ENCODE measurements around the gene VPREB3. TPM values are rescaled to one million over a fixed set of nuclear protein-coding genes. Genes with fewer than 3 reads are reported as not detected.

Gene VPREB3
- total RNA-seq, 1 experiment from 2014 or later: 2.4 TPM

- no peak for TF ChIP-seq REST (IDR thresholded peaks at IDR 0.05; ENCODE audit: low read depth)
Measured at GRCh38 chr22:23767673-23768548, 13.7 kb upstream of the VPREB3 start, which contains the start of gene CHCHD10 (continued).

GRCh38 chr22:23767303-23767672 lies 13.1 kb upstream of the VPREB3 start:
- CTCF ChIA-PET: interaction anchor here (1.5 kb wide), 2 partner anchors 11 to 82 kb away, joined by 7 to 8 read pairs; no protein-coding TSS in a partner anchor
- peaks cover 35% of the 10 kb centered on the region for H3K79me2 ChIP-seq (ENCODE audit: insufficient read depth, low read length)
- no TSS peak for BruUV-seq (replicated peaks)
- no peaks in the 10 kb centered on the region for H4K20me1 ChIP-seq (ENCODE audit: insufficient read depth)
- H3K4me1 ChIP-seq (ENCODE audit: control insufficient read depth in 1 of 2, insufficient read depth in 2 of 2, low read length in 2 of 2): peaks cover 23 to 68% of the 10 kb centered on the region in 2 experiments
- ATAC-seq: peak; percentile 6; the same call in 1 of the 2 replicates
- intact Hi-C loops (cut with micrococcal nuclease): loop anchor here (2.0 to 10.0 kb wide), 3 partner anchors 80 to 224 kb away; no protein-coding TSS in a partner anchor
- no peaks in the 10 kb centered on the region for H3K9me2 ChIP-seq (ENCODE audit: insufficient read depth)
- no peak for DNase-seq (ENCODE audit: low read depth, low spot score)
- no peaks in the 10 kb centered on the region for H3K27me3 ChIP-seq (ENCODE audit: insufficient read depth, low read length)
- RAD21 ChIA-PET (ENCODE audit: low non-redundant PET in 1 of 2, low total read pairs in 2 of 2, uncharacterized antibody in 2 of 2, unreplicated experiment in 2 of 2): interaction anchor here in 1 of 2 experiments (0.6 kb wide), 1 partner anchor 44 kb away, joined by 3 read pairs; no protein-coding TSS in a partner anchor
- H3K4me2 ChIP-seq (ENCODE audit: low read length): peak overlapping the region; percentile 100
- POLR2A ChIA-PET: interaction anchor here (1.1 to 2.2 kb wide), 2 partner anchors 10 to 16 kb away, joined by 3 to 6 read pairs; no protein-coding TSS in a partner anchor
- peak overlapping the region; percentile 93 for H3K9ac ChIP-seq (ENCODE audit: low read length)
- H3K27ac ChIP-seq (ENCODE audit: low read depth, low read length): peak overlapping the region; percentile 89
- peak overlapping the region; percentile 73 to 86 for H3K4me3 ChIP-seq (replicated peaks in 1 of 2; ENCODE audit: low read depth in 1 of 2, low read length in 2 of 2)
- no peaks in the 10 kb centered on the region for H3K9me3 ChIP-seq (ENCODE audit: control insufficient read depth in 1 of 2, insufficient read depth in 1 of 2, low read depth in 1 of 2, low read length in 2 of 2)
- no peak overlapping the region for H2AFZ ChIP-seq (ENCODE audit: low read depth, low read length, poor library complexity, severe bottlenecking)
- peaks cover 9 to 20% of the 10 kb centered on the region in 2 experiments; a peak in 3 of 4 replicates for H3K36me3 ChIP-seq (ENCODE audit: control insufficient read depth in 1 of 2, insufficient read depth in 2 of 2, low read length in 2 of 2)
- TF ChIP-seq REST (IDR thresholded peaks at IDR 0.05; ENCODE audit: low read depth) (no peak), EZH2phosphoT487 (IDR thresholded peaks at IDR 0.05; ENCODE audit: borderline replicate concordance) (no peak), ELF1 (IDR thresholded peaks at IDR 0.05; ENCODE audit: borderline replicate concordance, low read depth) (no peak), ZNF274 (IDR thresholded peaks at IDR 0.05; ENCODE audit: low read depth, low read length) (no peak), CEBPB (IDR thresholded peaks at IDR 0.05; ENCODE audit: low read depth) (no peak), EGR1 (IDR thresholded peaks at IDR 0.05; ENCODE audit: low read depth) (no peak), TCF7L2 (IDR thresholded peaks at IDR 0.05; ENCODE audit: borderline replicate concordance, extremely low read depth, insufficient read depth, insufficient read length) (no peak), ATF3 (IDR thresholded peaks at IDR 0.05) (no peak), CTCF (IDR thresholded peaks at IDR 0.05 in 2 of 3, conservative IDR thresholded peaks at IDR 0.05 in 1 of 3; ENCODE audit: borderline replicate concordance in 1 of 3, insufficient read depth in 1 of 3, low read depth in 2 of 3, low read length in 2 of 3) (no peak), YY1 (IDR thresholded peaks at IDR 0.05; ENCODE audit: extremely low read depth, insufficient replicate concordance, low read depth, low read length) (no peak), JUND (IDR thresholded peaks at IDR 0.05) (no peak), POLR2A (IDR thresholded peaks at IDR 0.05; ENCODE audit: borderline replicate concordance, extremely low read depth, insufficient read depth, insufficient read length) (no peak)

Data from HCT116 (cell line).